Esophagus squamous epithelium (tissue), 4 donors: ENCODE results near the gene TDRD10.
A peak's percentile ranks its signal among the peaks of the same experiment; 100 is the strongest.

Experiments used
- CTCF ChIP-seq, 6 experiments: fragments of 450-650 bp in 4 of 6; fragments of 200-600 bp in 2 of 6; sonication (generic) in 2 of 6; IDR thresholded peaks; one replicate each; pipeline ENCODE4 v1.5.1; 2016 to 2019; ENCODE audit warnings: antibody characterized with exemption in 6 of 6, mild to moderate bottlenecking in 4 of 6, moderate library complexity in 4 of 6
- POLR2A ChIP-seq, 4 donors: fragments of 450-650 bp; IDR thresholded peaks; one replicate each; pipeline ENCODE4 v1.6.1; 2017; ENCODE audit warnings: antibody characterized with exemption in 4 of 4, mild to moderate bottlenecking in 4 of 4, moderate library complexity in 3 of 4

GRCh38 chr1:154502066-154502743 lies at the start of gene TDRD10, which contains the start of gene SHE:
- TF ChIP-seq POLR2A (IDR thresholded peaks at IDR 0.05): peak in 1 of 4 donors; percentile 24
- TF ChIP-seq CTCF (IDR thresholded peaks at IDR 0.05): no peak
